OCI-LY7 (cell line): ENCODE results near the gene LSM5. TPM values are rescaled to one million over a fixed set of nuclear protein-coding genes. Genes with fewer than 3 reads are reported as not detected.

ENCODE experiments used
- Bru-seq: library from RNA; stranded (reverse); fragments of 400-500 nt; gene quantifications from one replicate; lab custom pipeline; 2021; lab: Mats Ljungman, UMichigan
- BruChase-seq, 2 experiments: library from RNA; stranded (reverse); fragments of 400-500 nt; gene quantifications; one replicate each; lab custom pipeline; 2021; lab: Mats Ljungman, UMichigan
- BruUV-seq: library from RNA; stranded (reverse); fragments of 400-500 nt; replicated peaks from 2 replicates; lab custom pipeline; 2021; lab: Mats Ljungman, UMichigan
- CTCF ChIA-PET: fragments of 300-600 bp; sonication (Branson Sonifier 250); formaldehyde crosslinking; loops from one replicate; lab custom pipeline; 2022; ENCODE audit warnings: antibody characterized with exemption; ENCODE audit not compliant: unreplicated experiment; lab: Charles Lee
- POLR2A ChIA-PET: fragments of 300-600 bp; sonication (Branson Sonifier 250); formaldehyde crosslinking; loops from one replicate; lab custom pipeline; 2022; ENCODE audit warnings: antibody characterized with exemption; lab: Charles Lee
- DNase-seq: peaks from one replicate; pipeline ENCODE4 v3.0.0-alpha.2; 2015; ENCODE audit warnings: low spot score
- H2AFZ ChIP-seq: fragments of 200-600 bp; sonication (generic), shearing (Covaris generic); 2 replicates; pipeline ENCODE4 v1.6.1; 2014; ENCODE audit warnings: mild to moderate bottlenecking, antibody characterized with exemption, low read length, moderate library complexity
- H3K27ac ChIP-seq: fragments of 200-600 bp; sonication (generic); 2 replicates; pipeline ENCODE4 v1.5.1; 2014; ENCODE audit warnings: mixed run types, low read depth, mild to moderate bottlenecking, moderate library complexity, low read length, inconsistent platforms; ENCODE audit not compliant: poor library complexity, severe bottlenecking
- H3K36me3 ChIP-seq: fragments of 200-600 bp; sonication (generic); 2 replicates; pipeline ENCODE4 v1.6.1; 2014; ENCODE audit warnings: mild to moderate bottlenecking, antibody characterized with exemption, low read length, moderate library complexity, mixed read lengths; ENCODE audit not compliant: insufficient read depth
- H3K4me1 ChIP-seq: fragments of 200-600 bp; sonication (generic); 2 replicates; pipeline ENCODE4 v1.5.1; 2014; ENCODE audit warnings: mild to moderate bottlenecking, low read length; ENCODE audit not compliant: insufficient read depth, poor library complexity, severe bottlenecking
- H3K4me2 ChIP-seq: fragments of 200-600 bp; sonication (generic); 2 replicates; pipeline ENCODE4 v1.6.1; 2014; ENCODE audit warnings: mild to moderate bottlenecking, low read length
- H3K4me3 ChIP-seq: fragments of 200-600 bp; sonication (generic); 2 replicates; pipeline ENCODE4 v1.5.1; 2014; ENCODE audit warnings: mild to moderate bottlenecking, low read depth, low read length; ENCODE audit not compliant: poor library complexity, severe bottlenecking
- H3K79me2 ChIP-seq: fragments of 200-600 bp; sonication (generic); 2 replicates; pipeline ENCODE4 v1.6.1; 2016; ENCODE audit warnings: low read depth, mild to moderate bottlenecking, low read length, moderate library complexity, mixed read lengths; ENCODE audit not compliant: insufficient read depth
- H3K9me2 ChIP-seq: fragments of 200-600 bp; sonication (generic); 2 replicates; pipeline ENCODE4 v1.6.1; 2016; ENCODE audit warnings: mild to moderate bottlenecking, low read length, mixed read lengths; ENCODE audit not compliant: insufficient read depth
- H3K9me3 ChIP-seq: fragments of 200-600 bp; sonication (generic); 2 replicates; pipeline ENCODE4 v1.6.1; 2014; ENCODE audit warnings: mild to moderate bottlenecking, mixed run types, low read length, mixed read lengths
- H4K20me1 ChIP-seq: fragments of 200-600 bp; sonication (generic); 2 replicates; pipeline ENCODE4 v1.6.1; 2014; ENCODE audit warnings: mild to moderate bottlenecking, antibody characterized with exemption, low read length, moderate library complexity, mixed read lengths; ENCODE audit not compliant: insufficient read depth
- CTCF ChIP-seq: fragments of 200-600 bp; sonication (generic); conservative IDR thresholded peaks from 2 replicates; pipeline ENCODE4 v1.5.1; 2014; ENCODE audit warnings: mild to moderate bottlenecking, antibody characterized with exemption, low read length, moderate library complexity, mixed read lengths
- EZH2phosphoT487 ChIP-seq: fragments of 200-600 bp; sonication (generic); IDR thresholded peaks from 2 replicates; pipeline ENCODE4 v1.6.1; 2018; ENCODE audit warnings: low read depth, borderline replicate concordance, mild to moderate bottlenecking, mixed run types, antibody characterized with exemption, low read length, moderate library complexity, mixed read lengths
- intact Hi-C: fragments of 100-400 bp; cut with micrococcal nuclease; formaldehyde crosslinking; loops from one replicate; pipeline ENCODE4 v1.10.0; 2022; ENCODE audit not compliant: unreplicated experiment
- long read RNA-seq: library from polyadenylated mRNA; stranded (forward); transcript quantifications from one replicate; pipeline ENCODE4 v2.0.0, GENCODE V29; 2022
- total RNA-seq, 2 experiments: library from RNA; depleted of rRNA in 1 of 2; stranded (reverse); fragments of >200 nt in 1 of 2; shearing (Covaris generic) in 1 of 2; gene quantifications; 2 replicates each; pipeline ENCODE4 v1.2.3, GENCODE V29; 2014 to 2022

LSM5 gene
- total RNA-seq (2014; rRNA removed; shearing (Covaris generic)): 33.8 and 38.9 TPM in 2 replicates
- 108 and 110 TPM in 2 replicates for total RNA-seq (2022)
- Bru-seq, nascent RNA: percentile 92 among the genes with signal in this experiment
- percentile 96 among the genes with signal in this experiment for BruChase-seq, experiment 1, labeled RNA remaining after a 6-hour chase
- BruChase-seq, experiment 2, labeled RNA remaining after a 2-hour chase: percentile 89 among the genes with signal in this experiment
- long read RNA-seq, transcript LSM5-207 (5 exons, 687 nt): minor isoform, 8 of 165 reads
- long read RNA-seq, transcript LSM5-208 (5 exons, 2,258 nt): major isoform, 130 of 165 reads
- long read RNA-seq, partial matches to known transcripts: 7 of 165 reads
- long read RNA-seq, other reads (novel, unspliced or antisense): 17 of 165 reads

- Histone ChIP-seq H3K79me2 (peaks cover 32% of the 10 kb centered on the region), H4K20me1 (no peaks in the 10 kb centered on the region; the same call in 1 of the 2 replicates), H3K4me3 (peak within 1 kb of the TSS; percentile 84), H3K4me2 (peak within 1 kb of the TSS; percentile 88), H3K9me3 (no peaks in the 10 kb centered on the region), H2AFZ (peak within 1 kb of the TSS; percentile 99), H3K4me1 (peaks cover 26% of the 10 kb centered on the region), H3K9me2 (no peaks in the 10 kb centered on the region), H3K36me3 (peaks cover 36% of the 10 kb centered on the region), H3K27ac (peak within 1 kb of the TSS; percentile 94)
- no TSS peak for BruUV-seq
- ChIA-PET CTCF (interaction anchor here (0.6 kb wide), 1 partner anchor 618 kb away, joined by 3 read pairs; no protein-coding TSS in a partner anchor), POLR2A (interaction anchor here (0.6 to 0.9 kb wide), 4 partner anchors 10 to 400 kb away, joined by 3 read pairs; no protein-coding TSS in a partner anchor)
- peak; percentile 96 for DNase-seq
- TF ChIP-seq EZH2phosphoT487: no peak
- TF ChIP-seq CTCF: no peak
- intact Hi-C loops: loop anchor here (2.0 to 5.0 kb wide), 3 partner anchors 97 to 619 kb away; partner anchors contain the start of gene RP9
Observed at GRCh38 chr7:32490127-32490796, at the start of gene LSM5. Gene LSM5 (minus strand): TSS chr7:32490380. CDS start chr7:32490365, 15 bp downstream.

- no TSS peak for BruUV-seq
- POLR2A ChIA-PET: no interaction called here
- H3K4me1 ChIP-seq: no peaks in the 10 kb centered on the region
Observed at GRCh38 chr7:32539366-32539765, 49.2 kb upstream of the LSM5 start.

More at GRCh38 chr7:32539366-32539765, 49.2 kb upstream of the LSM5 start:
- Histone ChIP-seq H3K4me2 (no peak overlapping the region), H3K4me3 (no peak overlapping the region), H3K36me3 (peaks cover 21% of the 10 kb centered on the region), H2AFZ (no peak overlapping the region), H3K27ac (no peak overlapping the region), H3K9me2 (no peaks in the 10 kb centered on the region), H4K20me1 (0 out of 2 replicates have a peak, but pooled peaks cover 5% of the 10 kb centered on the region), H3K9me3 (no peaks in the 10 kb centered on the region), H3K79me2 (peaks cover 17% of the 10 kb centered on the region; the same call in 1 of the 2 replicates)
- no peak for TF ChIP-seq EZH2phosphoT487
- no peak for TF ChIP-seq CTCF
- DNase-seq: no peak
- CTCF ChIA-PET: no interaction called here
- intact Hi-C loops: no loop called here
